Transverse colon (tissue), 4 donors: Measurements from ENCODE around the gene TMEM119. TPM values are rescaled to one million over a fixed set of nuclear protein-coding genes. Genes with fewer than 3 reads are reported as not detected.

ENCODE experiments used
- DNase-seq: peaks from one replicate; pipeline ENCODE4 v3.0.0-alpha.2; 2019
- H3K27ac ChIP-seq, 4 donors: fragments of 200-600 bp; sonication (generic); 2 replicates each; pipeline ENCODE4 v1.5.1; 2016 to 2018; ENCODE audit warnings: inconsistent platforms in 4 of 4
- H3K27me3 ChIP-seq: fragments of 200-600 bp; sonication (generic); 2 replicates; pipeline ENCODE4 v1.5.1; 2017; ENCODE audit warnings: inconsistent platforms
- H3K36me3 ChIP-seq, 4 donors: fragments of 200-600 bp; sonication (generic); 2 replicates each; pipeline ENCODE4 v1.5.1; 2017 to 2019; ENCODE audit warnings: inconsistent platforms in 4 of 4
- H3K4me1 ChIP-seq, 4 donors: fragments of 200-600 bp; sonication (generic); 2 replicates each; pipeline ENCODE4 v1.5.1; 2017 to 2020; ENCODE audit warnings: inconsistent platforms in 4 of 4
- H3K4me3 ChIP-seq, 4 donors: fragments of 200-600 bp; sonication (generic); 1 replicate in 1 of 4; 2 replicates in 3 of 4; pipeline versions ENCODE4 v1.5.1 to v1.6.1; 2017 to 2019; ENCODE audit warnings: inconsistent platforms in 4 of 4
- H3K9me3 ChIP-seq, 2 donors: fragments of 200-600 bp; sonication (generic); 2 replicates each; pipeline ENCODE4 v1.5.1; 2017 to 2019; ENCODE audit warnings: inconsistent platforms in 2 of 2
- CTCF ChIP-seq, 5 experiments: fragments of 200-600 bp in 3 of 5; fragments of 450-650 bp in 2 of 5; sonication (generic) in 3 of 5; IDR thresholded peaks; 1 replicate in 2 of 5; 2 replicates in 3 of 5; pipeline ENCODE4 v1.5.1; 2016 to 2017; ENCODE audit warnings: antibody characterized with exemption in 5 of 5, inconsistent platforms in 3 of 5, mild to moderate bottlenecking in 2 of 5, moderate library complexity in 1 of 5
- EP300 ChIP-seq: sonication (generic); formaldehyde crosslinking; IDR thresholded peaks from one replicate; pipeline ENCODE4 v1.6.1; 2017; ENCODE audit warnings: antibody characterized with exemption, low read depth
- POLR2A ChIP-seq: fragments of 450-650 bp; IDR thresholded peaks from one replicate; pipeline ENCODE4 v1.6.1; 2016; ENCODE audit warnings: antibody characterized with exemption, mild to moderate bottlenecking, moderate library complexity
- POLR2AphosphoS5 ChIP-seq, 3 donors: sonication (generic); formaldehyde crosslinking; IDR thresholded peaks; one replicate each; pipeline ENCODE4 v1.6.1; 2016; ENCODE audit warnings: antibody characterized with exemption in 3 of 3
- WGBS, 2 donors: methylation state at CpG; one replicate each; pipeline ENCODE4 v1.1.5; 2018; ENCODE audit warnings: low coverage in 1 of 2; 5-methylcytosine and 5-hydroxymethylcytosine counted together
- in situ Hi-C, 4 donors: fragments of 200-750 bp; cut with MboI; loops; one replicate each; pipeline versions ENCODE4 v1.15.0 to v1.15.1; 2017; ENCODE audit warnings: low sequenced_read_pairs in 3 of 4, low pct_ligation_motif_present in 1 of 4, low pct_unique_long_range_greater_than_20kb in 1 of 4
- intact Hi-C: fragments of 100-400 bp; cut with DNase I; formaldehyde crosslinking; loops from one replicate; pipeline ENCODE4 v1.15.1; 2023; ENCODE audit warnings: low total_unique reads
- total RNA-seq, 4 donors: library from RNA; depleted of rRNA; stranded (reverse); fragments of >200 nt; gene quantifications; one replicate each; pipeline ENCODE4 v1.1.0, GENCODE V29; 2016

TMEM119 gene
- total RNA-seq, 4 donors from 2014 or later = 3.3 to 18.3 (median 9.7) TPM

GRCh38 chr12:108630481-108631207, 32.8 kb upstream of the TMEM119 start:
- Histone ChIP-seq H3K27me3 (no peaks in the 10 kb centered on the region), H3K4me3 (no peak overlapping the region), H3K9me3 (no peaks in the 10 kb centered on the region), H3K27ac (peak overlapping the region; percentile 57 to 67 (median 62)), H3K4me1 (peaks cover 8 to 48% (median 21%) of the 10 kb centered on the region in 4 donors), H3K36me3 (no peaks in the 10 kb centered on the region)
- in situ Hi-C loops (no loop called here), intact Hi-C loops (loop anchor here (5.0 kb wide), 1 partner anchor 1232 kb away; no protein-coding TSS in a partner anchor)
- WGBS, 2 donors = 64% methylated on average over 9 of the region's 9 CpGs; no CpG with 5 or more reads in 1 of the 2 donors
- no peak for DNase-seq
- TF ChIP-seq POLR2AphosphoS5 (IDR thresholded peaks at IDR 0.05) (no peak), CTCF (IDR thresholded peaks at IDR 0.05) (no peak), POLR2A (no peak), EP300 (no peak)

- DNase-seq = no peak
- in situ Hi-C loops = no loop called here
- 62% methylated on average over 17 of the region's 17 CpGs; no CpG with 5 or more reads in 1 of the 2 donors for WGBS, 2 donors
- no peaks in the 10 kb centered on the region for H3K9me3 ChIP-seq
- H3K36me3 ChIP-seq = no peaks in the 10 kb centered on the region
- peak overlapping the region; percentile 57 to 67 (median 62) for H3K27ac ChIP-seq
- intact Hi-C loops = loop anchor here (5.0 kb wide), 1 partner anchor 1232 kb away; no protein-coding TSS in a partner anchor
- H3K27me3 ChIP-seq = no peaks in the 10 kb centered on the region
- no peak overlapping the region for H3K4me3 ChIP-seq
- peaks cover 5 to 42% (median 19%) of the 10 kb centered on the region in 4 donors for H3K4me1 ChIP-seq
- TF ChIP-seq POLR2A = no peak
- TF ChIP-seq CTCF (IDR thresholded peaks at IDR 0.05) = no peak
- TF ChIP-seq POLR2AphosphoS5 (IDR thresholded peaks at IDR 0.05) = peak in 1 of 3 donors; percentile 10
- TF ChIP-seq EP300 = no peak
These were observed 32.1 kb upstream of the TMEM119 start for GRCh38 chr12:108629824-108630476.

GRCh38 chr12:108629151-108629550, 31.3 kb upstream of the TMEM119 start:
- TF ChIP-seq POLR2A (no peak), CTCF (IDR thresholded peaks at IDR 0.05) (no peak), EP300 (no peak), POLR2AphosphoS5 (IDR thresholded peaks at IDR 0.05) (no peak)
- intact Hi-C loops = no loop called here
- DNase-seq = peak; percentile 8
- Histone ChIP-seq H3K36me3 (no peaks in the 10 kb centered on the region), H3K9me3 (no peaks in the 10 kb centered on the region), H3K4me1 (peaks cover 1 to 36% (median 17%) of the 10 kb centered on the region in 4 donors), H3K27me3 (no peaks in the 10 kb centered on the region), H3K27ac (peak overlapping the region; percentile 57 to 67 (median 62)), H3K4me3 (no peak overlapping the region)
- WGBS, 2 donors = 85% methylated on average over 5 of the region's 5 CpGs; no CpG with 5 or more reads in 1 of the 2 donors
- in situ Hi-C loops = no loop called here
